HepG2 (cell line): ENCODE data around the gene IMMT. TPM values are rescaled to one million over a fixed set of nuclear protein-coding genes. Genes with fewer than 3 reads are reported as not detected.

ENCODE experiments used
- ATAC-seq: fragments of 200-7000 bp; cut with Tn5 transposase; 3 replicates; pipeline ENCODE4 v1.9.1; 2020; ENCODE audit warnings: mild to moderate bottlenecking, moderate library complexity
- BruUV-seq: library from RNA; stranded (reverse); fragments of 400-500 nt; replicated peaks from 2 replicates; lab custom pipeline; 2021; lab: Mats Ljungman, UMichigan
- CTCF ChIA-PET: fragments of 300-600 bp; formaldehyde crosslinking; extraction: SDS; loops from one replicate; lab custom pipeline; 2021; ENCODE audit warnings: low total read pairs, inconsistent platforms, low intra/inter-chr PET ratio; lab: Yijun Ruan, JAX
- POLR2A ChIA-PET: fragments of 350-600 bp; sonication (Branson Sonifier 250); formaldehyde crosslinking; loops from one replicate; lab custom pipeline; 2020; ENCODE audit warnings: antibody characterized with exemption, inconsistent platforms; lab: Yijun Ruan, JAX
- DNase-seq: peaks from one replicate; pipeline ENCODE4 v3.0.0-alpha.2; 2015; ENCODE audit warnings: low spot score
- FAIRE-seq: peaks from 3 replicates; lab custom pipeline; 2011; peaks lifted over from hg19 to GRCh38; lab: Jason Lieb, UNC
- H2AFZ ChIP-seq: one replicate; pipeline ENCODE4 v1.6.1; 2011; ENCODE audit warnings: low read length, inconsistent platforms
- H3K27ac ChIP-seq: fragments of 300-600 bp; 3 replicates; pipeline ENCODE4 v1.8.0; 2011; ENCODE audit warnings: mixed run types, mild to moderate bottlenecking, mixed read lengths, low read length, inconsistent platforms; ENCODE audit not compliant: insufficient read depth; ENCODE audit errors: extremely low read length
- H3K27me3 ChIP-seq, 2 experiments: fragments of 200-600 bp in 1 of 2; 2 replicates in 1 of 2; 3 replicates in 1 of 2; pipeline versions ENCODE4 v1.6.0 to v1.8.0; 2011; ENCODE audit warnings: low read length in 2 of 2, mild to moderate bottlenecking in 2 of 2, moderate library complexity in 2 of 2, inconsistent platforms in 1 of 2; ENCODE audit not compliant: insufficient read depth in 2 of 2, control insufficient read depth in 1 of 2
- H3K36me3 ChIP-seq, 2 experiments: fragments of 200-600 bp in 1 of 2; replicated peaks in 1 of 2; 2 replicates in 1 of 2; 3 replicates in 1 of 2; pipeline versions ENCODE4 v1.5.1 to v1.8.0; 2011; ENCODE audit warnings: low read length in 2 of 2, inconsistent platforms in 1 of 2; ENCODE audit not compliant: insufficient read depth in 2 of 2, control insufficient read depth in 1 of 2
- H3K4me1 ChIP-seq: 2 replicates; pipeline ENCODE4 v1.5.1; 2012; ENCODE audit warnings: low read length, inconsistent platforms; ENCODE audit not compliant: insufficient read depth
- H3K4me2 ChIP-seq: 2 replicates; pipeline ENCODE4 v1.6.0; 2011; ENCODE audit warnings: low read depth, low read length, inconsistent platforms
- H3K4me3 ChIP-seq, 3 experiments: fragments of 200-600 bp in 1 of 3; sonication (generic), shearing (Covaris generic) in 1 of 3; replicated peaks in 1 of 3; 2 replicates each; pipeline ENCODE4 v1.5.1; 2011 to 2016; ENCODE audit warnings: low read length in 3 of 3, inconsistent platforms in 2 of 3, low read depth in 2 of 3, mild to moderate bottlenecking in 2 of 3, control low read depth in 1 of 3, mixed read lengths in 1 of 3; ENCODE audit not compliant: insufficient read depth in 1 of 3
- H3K79me2 ChIP-seq: one replicate; pipeline ENCODE4 v1.6.1; 2011; ENCODE audit warnings: low read length, inconsistent platforms; ENCODE audit not compliant: insufficient read depth
- H3K9ac ChIP-seq: 2 replicates; pipeline ENCODE4 v1.6.0; 2011; ENCODE audit warnings: mild to moderate bottlenecking, low read depth, low read length, inconsistent platforms; ENCODE audit not compliant: insufficient read depth
- H3K9me3 ChIP-seq: 2 replicates; pipeline ENCODE4 v1.5.1; 2012; ENCODE audit warnings: mild to moderate bottlenecking, low read length
- H4K20me1 ChIP-seq: 2 replicates; pipeline ENCODE4 v1.6.0; 2011; ENCODE audit warnings: inconsistent platforms, mild to moderate bottlenecking, low read length, moderate library complexity; ENCODE audit not compliant: insufficient read depth
- ATF3 ChIP-seq: sonication (generic); formaldehyde crosslinking; IDR thresholded peaks from 2 replicates; pipeline ENCODE4 v1.4.0; 2020; ENCODE audit warnings: missing genetic modification reagents
- CSRNP1 ChIP-seq: sonication (generic); formaldehyde crosslinking; IDR thresholded peaks from 2 replicates; pipeline ENCODE4 v1.8.1; 2023; ENCODE audit warnings: mild to moderate bottlenecking, missing genetic modification reagents
- GATAD2A ChIP-seq: IDR thresholded peaks from 2 replicates; pipeline ENCODE4 v1.6.1; 2016
- GTF3A ChIP-seq: sonication (generic); formaldehyde crosslinking; conservative IDR thresholded peaks from 2 replicates; pipeline ENCODE4 v1.4.0; 2020; ENCODE audit warnings: mild to moderate bottlenecking, missing genetic modification reagents
- IKZF1 ChIP-seq: fragments of 450-650 bp; IDR thresholded peaks from 2 replicates; pipeline ENCODE4 v1.7.1; 2016
- IRF9 ChIP-seq: sonication (generic); formaldehyde crosslinking; IDR thresholded peaks from 2 replicates; pipeline ENCODE4 v1.8.0; 2022; ENCODE audit warnings: missing genetic modification reagents, mild to moderate bottlenecking, borderline replicate concordance
- MIER2 ChIP-seq: IDR thresholded peaks from 2 replicates; pipeline ENCODE4 v1.6.1; 2016; ENCODE audit warnings: missing biosample characterization, missing genetic modification reagents
- MZF1 ChIP-seq: sonication (generic); formaldehyde crosslinking; IDR thresholded peaks from 2 replicates; pipeline ENCODE4 v1.8.1; 2023; ENCODE audit warnings: mild to moderate bottlenecking, missing genetic modification reagents, borderline replicate concordance
- PBX3 ChIP-seq: sonication (generic); formaldehyde crosslinking; IDR thresholded peaks from 2 replicates; pipeline ENCODE4 v1.8.1; 2023; ENCODE audit warnings: missing genetic modification reagents, inconsistent platforms, borderline replicate concordance
- SAP130 ChIP-seq: IDR thresholded peaks from 2 replicates; pipeline ENCODE4 v1.6.1; 2016; ENCODE audit warnings: low read depth
- SOX13 ChIP-seq, 3 experiments: fragments of 450-650 bp in 1 of 3; sonication (generic) in 1 of 3; formaldehyde crosslinking in 1 of 3; IDR thresholded peaks in 2 of 3; conservative IDR thresholded peaks in 1 of 3; 2 replicates each; pipeline versions ENCODE4 v1.5.0 to v1.6.1; 2016 to 2020; ENCODE audit warnings: antibody characterized with exemption in 1 of 3, mild to moderate bottlenecking in 1 of 3, missing compliant biosample characterization in 1 of 3, missing genetic modification reagents in 1 of 3, moderate library complexity in 1 of 3
- ZBTB49 ChIP-seq: sonication (generic); formaldehyde crosslinking; IDR thresholded peaks from 2 replicates; pipeline ENCODE4 v1.4.0; 2020; ENCODE audit warnings: missing genetic modification reagents, borderline replicate concordance
- ZGPAT ChIP-seq: IDR thresholded peaks from 2 replicates; pipeline ENCODE4 v1.6.1; 2016; ENCODE audit warnings: mild to moderate bottlenecking
- ZNF510 ChIP-seq: sonication (generic); formaldehyde crosslinking; IDR thresholded peaks from 2 replicates; pipeline ENCODE4 v1.4.0; 2020; ENCODE audit warnings: low read depth, mild to moderate bottlenecking, missing genetic modification reagents
- WGBS: methylation state at CpG from one replicate; pipeline ENCODE4 v1.1.6; 2017; ENCODE audit warnings: low lambda C conversion rate; 5-methylcytosine and 5-hydroxymethylcytosine counted together
- in situ Hi-C: cut with HindIII; loops from 2 replicates; pipeline ENCODE4 v1.10.0; 2017; ENCODE audit warnings: low pct_unique_long_range_greater_than_20kb; ENCODE audit not compliant: extremely low pct_ligation_motif_present
- intact Hi-C: fragments of 100-400 bp; cut with micrococcal nuclease; formaldehyde crosslinking; loops from one replicate; pipeline ENCODE4 v1.10.0; 2022; ENCODE audit not compliant: unreplicated experiment
- polyA plus RNA-seq, 8 experiments: library from polyadenylated mRNA; depleted of rRNA in 3 of 8; stranded (reverse) in 7 of 8; unstranded in 1 of 8; fragments of >200 nt; fragmentation: Illumina TruSeq in 4 of 8; extraction: Trizol in 4 of 8; gene quantifications; 2 replicates each; pipeline versions ENCODE4 v1.2.1 to v1.2.3, GENCODE V29; 2011 to 2016; ENCODE audit warnings: low read depth in 4 of 8, missing spikeins in 1 of 8, mixed read lengths in 1 of 8; ENCODE audit not compliant: insufficient read depth in 1 of 8
- total RNA-seq, 5 experiments: library from RNA; depleted of rRNA; stranded (reverse); fragments of >200 nt; fragmentation: Illumina TruSeq; extraction: Trizol; gene quantifications; 2 replicates each; pipeline ENCODE4 v1.2.3, GENCODE V29; 2016; ENCODE audit warnings: low read depth in 1 of 5

The IMMT gene
- total and polyA plus RNA-seq, 2 of the 13 experiments (the other 11 are each of a cell fraction or from before 2014, with no cell fraction given), result 63.5 to 119 TPM

GRCh38 chr2:86211033-86211795 lies 16.0 kb upstream of the IMMT start:
- peak overlapping the region; percentile 70 for H3K27ac ChIP-seq
- H3K27me3 ChIP-seq, result no peaks in the 10 kb centered on the region
- WGBS, result 58% methylated on average over 2 of the region's 2 CpGs
- POLR2A ChIA-PET, result interaction anchor here (0.8 to 1.8 kb wide), 2 partner anchors 13 to 16 kb away, joined by 4 to 5 read pairs; partner anchors contain the start of gene IMMT
- H3K9me3 ChIP-seq, result no peaks in the 10 kb centered on the region
- DNase-seq (peak; percentile 73), ATAC-seq (peak; percentile 77), FAIRE-seq (no peak)
- peaks cover 28 to 74% of the 10 kb centered on the region in 2 experiments for H3K36me3 ChIP-seq
- H3K9ac ChIP-seq, result peak overlapping the region; percentile 43; the same call in 1 of the 2 replicates
- CTCF ChIA-PET, result no interaction called here
- in situ Hi-C loops, result no loop called here
- H3K79me2 ChIP-seq, result no peaks in the 10 kb centered on the region
- peaks cover 47% of the 10 kb centered on the region for H3K4me1 ChIP-seq
- no peak overlapping the region for H3K4me3 ChIP-seq
- no TSS peak for BruUV-seq
- no peak overlapping the region for H2AFZ ChIP-seq
- no peaks in the 10 kb centered on the region for H4K20me1 ChIP-seq
- H3K4me2 ChIP-seq, result peak overlapping the region; percentile 26
- intact Hi-C loops, result loop anchor here (2.0 kb wide), 1 partner anchor 16 kb away; the partner anchor contains the start of gene IMMT
- TF ChIP-seq ZBTB49 (CRISPR knock-in tag) (no peak), SAP130 (CRISPR knock-in tag) (0 out of 2 replicates have a peak, but pooled peaks have one; percentile 27), GTF3A (CRISPR knock-in tag) (no peak), PBX3 (no peak), ZNF510 (CRISPR knock-in tag) (no peak), MIER2 (CRISPR knock-in tag) (no peak), ZGPAT (no peak), IRF9 (CRISPR knock-in tag) (no peak), GATAD2A (CRISPR knock-in tag) (peak; percentile 33; the same call in 1 of the 2 replicates), CSRNP1 (CRISPR knock-in tag) (no peak), IKZF1 (no peak), SOX13 (IDR thresholded peaks at IDR 0.05) (no peak), SOX13 (CRISPR knock-in tag; conservative IDR thresholded peaks at IDR 0.05 in 1 of 2, IDR thresholded peaks at IDR 0.05 in 1 of 2) (peak in 1 of 2 experiments; percentile 73; a peak in 2 of 4 replicates), MZF1 (CRISPR knock-in tag) (no peak), ATF3 (CRISPR knock-in tag) (no peak)
